HK-2 (cell line): ENCODE measurements around the gene CEBPZOS.
A peak's percentile ranks its signal among the peaks of the same experiment; 100 is the strongest.

Source experiments
- DNase-seq: peaks from one replicate; pipeline ENCODE4 v3.0.0-alpha.2; 2018; ENCODE audit not compliant: unreplicated experiment

CEBPZOS gene

DNA sequence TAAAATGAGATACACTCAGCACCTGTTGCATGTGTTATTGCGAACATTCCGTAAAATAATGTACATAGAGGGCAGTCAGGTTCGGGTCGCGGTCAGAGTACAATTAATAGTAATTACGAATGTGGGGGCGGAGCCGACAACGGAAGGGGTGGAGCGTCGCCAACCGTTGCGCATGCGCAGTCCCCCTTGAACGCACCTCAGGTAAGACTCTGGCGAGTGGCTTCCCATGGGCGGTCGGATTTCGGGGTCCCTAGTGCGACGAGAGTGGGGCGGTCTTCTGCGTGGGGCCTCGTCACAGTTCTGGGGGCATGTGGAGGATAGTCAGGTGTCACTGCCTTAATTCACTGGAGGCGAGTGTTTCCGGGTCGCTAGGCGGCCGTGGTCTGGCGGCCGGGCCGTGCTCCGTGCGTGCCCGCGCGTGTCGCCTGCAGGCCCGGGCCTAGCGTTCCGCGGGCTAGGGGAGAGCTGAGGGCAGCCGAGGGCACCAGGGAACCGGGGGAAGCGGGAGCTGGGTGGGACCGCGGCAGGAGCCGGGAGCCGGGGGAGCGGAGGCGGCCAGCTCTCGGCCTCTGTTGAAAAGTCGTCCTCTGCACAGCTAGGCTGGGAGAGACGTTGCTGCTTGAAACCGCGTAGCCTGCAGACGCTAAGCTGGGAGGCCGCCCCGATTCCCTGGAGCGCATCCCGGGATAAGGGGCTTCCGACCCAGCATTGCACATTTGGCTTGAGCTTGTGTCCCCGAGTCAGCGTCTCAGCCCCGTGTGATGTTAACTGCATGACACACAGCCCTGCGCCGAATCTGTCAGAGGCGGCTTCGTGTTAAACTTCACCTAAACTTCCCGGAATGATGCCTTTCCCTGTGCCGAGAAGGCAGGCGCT lies at the start of gene CEBPZOS:
TSS of gene CEBPZOS (plus strand) at position 177 of the 876 bp plus-strand sequence. CDS start 3,209 bp downstream, outside the sequence.
- peak; percentile 86 for DNase-seq

DNA sequence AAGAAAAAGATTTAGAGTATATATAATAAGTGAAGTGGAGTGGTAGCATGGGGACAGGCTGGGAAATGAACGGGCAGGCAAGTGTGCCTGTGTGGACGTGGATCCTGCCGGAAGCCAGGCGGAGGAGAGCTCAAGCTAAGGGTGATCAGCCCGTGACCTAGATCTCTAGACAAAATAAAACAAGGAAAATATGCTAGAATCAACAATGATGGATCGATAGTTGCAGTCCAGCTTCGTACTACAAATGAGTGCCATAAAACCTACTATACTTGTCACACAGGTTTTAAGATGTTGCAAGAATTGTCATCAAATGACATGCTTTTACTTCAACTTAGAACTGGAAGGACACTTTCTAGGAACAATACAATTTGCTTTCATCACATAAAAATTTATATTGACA lies 48.0 kb upstream of the CEBPZOS start:
- DNase-seq = no peak

DNA sequence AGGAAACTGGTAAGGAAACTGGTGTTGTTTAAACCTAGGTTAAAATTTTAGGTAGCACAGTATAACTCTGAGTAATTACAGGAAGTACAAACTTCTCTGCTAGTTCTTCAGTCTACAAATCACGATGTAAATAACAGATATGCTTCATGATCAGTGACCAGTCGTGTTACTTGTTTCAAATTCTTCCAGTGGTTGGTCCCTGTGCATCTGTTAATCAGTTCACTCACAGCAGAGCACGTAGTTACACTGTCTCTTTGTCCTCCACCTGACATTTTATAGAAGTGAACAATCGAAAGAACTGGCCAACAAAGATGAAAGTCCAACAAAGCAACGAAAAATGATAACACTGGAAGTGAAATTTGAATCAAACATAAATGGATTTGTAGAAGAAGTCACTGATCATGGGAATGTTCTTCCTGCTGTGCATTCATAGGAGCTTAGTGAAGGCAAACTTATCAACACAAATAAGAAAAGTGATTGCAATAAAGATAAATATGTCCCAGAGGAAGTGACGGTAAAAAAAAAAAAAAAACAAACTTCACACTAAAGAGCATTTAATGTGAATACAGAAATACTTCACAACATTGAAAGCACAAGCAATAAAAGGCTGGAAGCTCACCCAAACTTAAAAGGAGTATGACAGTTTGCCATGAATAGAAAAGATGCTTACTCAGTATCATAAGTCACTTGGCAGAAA lies 46.5 kb upstream of the CEBPZOS start:
- DNase-seq = no peak

DNA sequence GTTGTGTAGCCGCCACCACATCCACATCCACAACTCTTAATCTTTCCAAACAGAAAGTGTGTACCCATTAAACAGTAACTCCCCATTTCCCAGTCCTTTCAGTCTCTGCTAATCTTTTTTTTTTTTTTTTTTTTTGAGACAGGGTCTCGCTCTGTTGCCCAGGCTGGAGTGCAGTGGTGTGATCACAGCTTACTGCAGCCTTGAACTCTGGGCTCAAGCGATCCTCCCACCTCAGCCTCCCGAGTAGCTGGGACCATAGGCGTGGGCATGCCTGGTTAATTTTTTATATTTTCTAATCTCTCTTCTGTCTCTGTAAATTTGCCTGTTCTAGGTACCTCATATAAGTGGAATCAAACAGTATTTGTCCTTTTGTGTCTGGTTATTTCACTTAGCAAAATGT lies 43.1 kb upstream of the CEBPZOS start:
- no peak for DNase-seq

DNA sequence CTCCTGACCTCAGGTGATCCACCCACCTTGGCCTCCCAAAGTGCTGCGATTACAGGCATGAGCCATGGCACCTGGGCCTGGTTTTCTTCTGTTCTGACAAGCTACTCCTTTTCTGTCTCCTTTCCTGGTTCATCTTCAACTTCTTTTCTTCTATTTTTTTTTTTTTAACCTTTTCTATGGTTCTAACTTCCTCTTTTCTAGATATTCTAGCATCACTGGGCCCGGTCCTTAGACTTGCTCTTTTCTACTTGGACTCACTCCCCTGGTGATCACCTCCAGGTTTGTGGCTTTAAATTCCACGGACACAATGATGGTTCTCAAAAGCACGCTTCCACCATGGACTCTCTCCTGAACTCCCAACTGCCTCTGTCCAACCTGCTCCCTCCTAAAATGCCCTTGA lies 41.5 kb upstream of the CEBPZOS start:
- no peak for DNase-seq

DNA sequence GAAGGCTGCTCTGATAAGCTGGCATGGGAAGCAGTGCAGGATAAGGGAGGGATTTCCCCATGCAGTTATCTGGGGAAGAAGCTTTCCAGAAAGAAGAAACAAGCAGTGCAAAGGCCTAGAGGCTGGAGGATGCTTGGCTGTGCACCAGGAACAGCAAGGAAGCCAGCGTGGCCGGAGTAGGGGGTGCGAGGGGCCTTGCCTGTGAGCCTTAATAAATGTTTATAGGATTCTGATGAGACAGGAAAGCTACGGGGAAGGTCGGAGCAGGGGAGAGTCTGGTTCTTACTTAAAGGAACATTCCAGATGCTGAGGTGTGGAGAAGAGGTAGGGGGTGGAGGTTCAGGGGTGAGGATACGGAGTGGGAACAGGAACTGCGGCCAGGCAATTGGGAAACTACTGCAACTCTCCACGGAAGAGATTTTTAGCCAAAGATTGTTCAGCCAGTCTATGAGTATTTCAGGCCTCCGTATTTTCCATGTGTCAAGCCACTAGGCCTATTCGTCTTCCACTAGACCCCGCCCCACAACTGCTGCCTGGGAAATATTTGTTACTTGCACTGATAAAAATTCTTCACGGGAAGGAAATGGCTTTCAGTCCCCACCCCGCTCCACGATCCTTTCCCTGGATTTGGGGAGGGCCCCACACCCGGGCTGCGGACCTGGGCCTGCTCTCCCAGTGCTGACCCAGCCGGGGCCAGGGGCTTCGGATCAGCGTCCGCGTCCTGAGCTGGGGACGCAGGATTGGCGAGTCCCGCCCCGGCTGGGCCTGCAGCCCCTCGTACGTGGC lies 40.0 kb upstream of the CEBPZOS start:
- peak; percentile 42 for DNase-seq

DNA sequence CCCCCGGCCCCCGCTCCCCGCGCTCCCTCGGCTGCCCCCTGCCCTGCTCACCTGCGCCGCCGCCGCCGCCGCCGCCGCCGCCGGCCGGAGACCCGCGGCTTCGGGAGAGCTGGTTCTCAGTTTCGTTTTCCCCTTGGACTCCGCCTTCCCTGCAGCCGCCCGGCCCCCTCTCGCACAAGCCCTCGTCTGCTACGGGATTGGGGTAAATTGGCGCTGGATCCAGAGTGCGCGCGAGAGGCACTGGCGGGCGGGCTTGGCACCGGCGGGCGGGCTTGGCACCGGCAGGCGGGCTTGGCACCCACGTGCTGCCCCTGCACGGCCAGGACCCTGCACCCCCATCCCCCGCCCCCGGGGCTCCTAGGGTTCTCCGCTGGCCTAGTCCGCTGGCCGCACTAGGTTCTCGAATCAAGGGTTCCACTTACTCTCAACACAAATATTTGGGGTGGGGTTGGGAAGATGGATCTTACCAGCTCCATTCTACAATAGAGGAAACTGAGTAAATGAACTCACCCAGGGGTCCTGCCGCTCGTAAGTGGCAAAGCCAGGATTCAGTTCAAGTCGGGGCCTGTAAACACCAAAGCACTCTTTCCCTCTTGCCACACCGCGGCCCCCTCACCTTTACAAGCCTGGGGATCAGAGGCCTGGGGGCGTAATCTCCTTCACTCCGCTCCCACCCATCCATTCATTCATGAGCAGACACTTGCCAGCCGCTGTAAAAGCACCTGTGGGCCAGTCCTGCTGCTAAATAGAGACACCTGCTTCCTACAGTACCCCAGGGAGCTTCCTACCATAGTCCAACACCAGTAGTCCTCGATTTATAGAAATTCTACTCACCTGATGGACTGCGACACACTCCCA lies 39.2 kb upstream of the CEBPZOS start, which contains the start of gene EIF2AK2:
TSS of gene EIF2AK2 (minus strand) at position 124 of the 858 bp plus-strand sequence. CDS start 9,174 bp downstream, outside the sequence.
- peak; percentile 87 for DNase-seq

DNA sequence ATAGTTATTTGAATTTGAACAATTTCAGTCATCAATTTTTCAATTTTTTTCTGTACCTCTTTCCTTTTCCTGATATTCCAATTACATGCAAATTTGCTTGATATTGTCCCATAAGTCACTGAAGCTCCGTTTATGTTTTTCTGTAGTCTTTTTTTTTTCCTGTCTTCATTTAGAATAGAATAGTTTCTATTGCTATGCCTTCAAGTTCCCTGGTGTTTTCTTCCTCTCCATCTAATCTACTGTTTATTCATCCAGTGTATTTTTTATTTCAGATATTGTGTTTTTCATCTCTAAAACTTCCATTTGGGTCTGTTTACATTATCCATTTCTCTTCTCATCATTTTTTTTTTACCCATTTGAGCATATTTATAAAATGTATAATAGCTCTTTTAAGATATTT lies 31.5 kb upstream of the CEBPZOS start:
- DNase-seq = no peak

DNA sequence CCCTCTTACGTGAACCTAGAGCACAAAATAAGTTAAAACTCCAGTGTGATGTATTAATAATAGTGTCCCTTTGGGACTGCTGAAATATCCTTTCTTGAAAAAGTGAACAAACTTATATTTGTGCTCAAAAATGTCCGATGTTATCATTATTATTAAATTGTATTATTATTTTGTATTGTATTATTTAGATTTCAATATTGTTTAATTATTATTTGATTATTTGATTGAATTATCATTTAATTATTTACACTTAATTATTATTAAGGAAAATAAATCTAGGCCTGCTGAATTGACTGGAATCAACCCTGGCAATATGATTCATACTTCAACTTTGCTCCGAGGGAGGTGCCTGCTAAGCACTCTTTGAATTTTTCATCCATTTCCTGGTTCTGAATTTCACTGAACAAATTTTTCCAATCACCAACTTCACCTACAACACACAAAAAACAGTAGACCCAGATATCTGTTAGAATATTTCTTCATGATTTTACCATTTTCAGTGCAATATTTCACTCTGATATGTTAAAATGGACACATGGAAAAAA lies 28.6 kb upstream of the CEBPZOS start:
- DNase-seq = no peak

DNA sequence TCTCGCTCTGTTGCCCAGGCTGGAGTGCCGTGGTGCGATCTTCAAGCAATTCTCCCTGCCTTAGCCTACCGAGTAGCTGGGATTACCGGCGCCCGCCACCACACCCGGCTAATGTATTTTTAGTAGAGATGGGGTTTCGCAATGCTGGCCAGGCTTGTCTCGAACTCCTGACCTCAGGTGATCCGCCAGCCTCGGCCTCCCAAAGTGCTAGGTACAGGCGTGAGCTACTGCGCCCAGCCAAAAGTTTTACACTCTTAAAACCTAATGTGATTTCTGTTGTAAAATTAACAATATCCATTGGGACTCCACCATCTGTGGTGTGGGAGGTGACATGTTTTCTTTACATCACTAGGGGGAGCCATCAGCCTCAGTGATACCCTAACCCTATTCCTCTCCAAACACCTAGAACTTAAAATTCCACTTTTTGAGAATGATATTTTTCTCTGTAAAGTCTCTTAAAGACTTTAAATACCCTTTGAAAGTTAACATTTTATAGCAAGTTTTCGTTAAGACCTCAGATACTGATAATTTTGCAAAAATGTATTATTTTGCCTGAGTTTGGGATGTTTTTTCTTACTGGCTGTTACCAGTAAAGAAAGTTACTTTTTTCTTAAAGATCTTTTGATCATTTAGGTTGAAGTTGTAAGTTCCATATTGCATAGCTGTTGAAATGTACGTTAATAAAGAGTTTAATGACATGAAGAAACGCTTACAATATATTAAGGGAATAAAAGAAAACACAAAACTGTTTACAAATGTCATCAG lies 27.9 kb upstream of the CEBPZOS start:
- DNase-seq = no peak

DNA sequence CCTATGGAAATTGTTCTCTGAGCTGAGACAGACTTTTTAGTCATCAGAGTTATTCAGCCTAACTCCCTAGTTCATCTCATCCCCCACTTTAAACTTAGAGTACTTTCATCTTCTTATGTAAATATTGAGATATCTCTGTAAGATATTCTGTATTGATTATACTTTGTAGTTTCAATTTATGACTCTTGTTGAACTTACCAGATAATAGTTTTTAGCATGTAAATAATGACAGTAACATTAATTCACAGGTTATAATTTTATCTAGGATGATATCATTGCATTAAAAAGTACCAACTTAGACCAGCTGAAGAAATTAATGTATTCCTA lies 24.7 kb upstream of the CEBPZOS start:
- no peak for DNase-seq

DNA sequence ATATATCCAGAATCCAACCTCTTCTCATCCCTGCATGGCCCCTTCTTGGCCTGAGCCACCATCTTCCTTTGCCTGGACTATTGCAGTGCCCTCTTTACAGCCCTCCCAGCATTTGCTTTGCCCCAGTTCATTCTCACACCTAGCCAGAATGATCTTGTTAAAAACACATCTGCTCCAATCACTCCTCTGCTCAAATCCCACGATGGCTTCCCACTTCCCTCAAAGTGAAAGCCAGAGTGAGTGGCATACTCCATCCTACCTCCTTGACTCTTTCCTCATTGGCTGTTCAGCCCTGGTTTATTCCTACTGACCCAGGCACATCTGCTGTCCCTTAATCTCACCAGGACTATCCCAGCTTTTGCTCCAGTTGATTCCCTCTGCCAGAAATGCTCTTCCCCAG lies 22.6 kb upstream of the CEBPZOS start:
- DNase-seq = no peak

DNA sequence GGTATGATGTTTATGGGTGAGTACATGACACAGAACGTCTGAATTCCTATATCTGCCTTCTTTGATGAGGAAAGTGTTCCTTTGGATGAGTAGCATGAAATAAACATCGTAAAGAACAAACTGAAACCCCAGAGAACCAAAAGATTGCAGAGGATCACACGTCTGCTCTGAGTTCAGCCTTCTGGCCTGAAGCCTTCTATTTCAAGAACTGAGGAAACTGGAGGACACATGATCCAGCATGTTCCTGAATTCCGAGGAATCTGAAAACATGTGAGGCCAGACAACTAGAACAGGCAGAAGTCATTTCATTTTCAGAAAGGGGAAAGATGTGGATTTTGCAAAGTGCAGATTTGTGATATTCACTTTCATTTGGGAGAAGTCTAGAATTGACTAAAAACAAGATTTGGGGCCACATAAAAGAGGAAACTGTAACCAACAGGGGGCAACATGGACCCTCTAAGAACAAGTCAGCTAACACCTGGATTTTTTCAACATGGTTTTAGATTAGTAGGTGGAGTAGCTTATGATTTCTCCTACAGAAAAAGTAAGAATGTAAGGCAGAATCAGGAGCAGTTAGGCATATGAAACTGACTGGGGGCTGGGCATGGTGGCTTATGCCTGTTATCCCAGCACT lies 16.2 kb upstream of the CEBPZOS start:
- DNase-seq = no peak

DNA sequence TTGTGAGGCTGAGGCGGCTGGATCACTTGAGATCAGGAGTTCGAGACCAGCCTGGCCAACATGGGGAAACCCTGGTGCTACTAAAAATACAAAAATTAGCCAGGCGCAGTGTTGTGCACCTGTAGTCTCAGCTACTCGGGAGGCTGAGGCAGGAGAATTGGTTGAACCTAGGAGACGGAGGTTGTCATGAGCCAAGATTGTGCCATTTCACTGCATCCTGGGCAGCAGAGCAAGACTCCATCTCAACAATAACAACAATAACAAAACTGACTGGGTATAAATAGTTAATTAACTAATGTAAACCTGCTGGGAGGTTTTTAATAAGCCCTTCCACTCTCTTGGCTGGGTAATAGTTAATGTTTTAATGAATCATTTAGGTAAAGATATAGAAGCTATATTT lies 15.7 kb upstream of the CEBPZOS start:
- no peak for DNase-seq

DNA sequence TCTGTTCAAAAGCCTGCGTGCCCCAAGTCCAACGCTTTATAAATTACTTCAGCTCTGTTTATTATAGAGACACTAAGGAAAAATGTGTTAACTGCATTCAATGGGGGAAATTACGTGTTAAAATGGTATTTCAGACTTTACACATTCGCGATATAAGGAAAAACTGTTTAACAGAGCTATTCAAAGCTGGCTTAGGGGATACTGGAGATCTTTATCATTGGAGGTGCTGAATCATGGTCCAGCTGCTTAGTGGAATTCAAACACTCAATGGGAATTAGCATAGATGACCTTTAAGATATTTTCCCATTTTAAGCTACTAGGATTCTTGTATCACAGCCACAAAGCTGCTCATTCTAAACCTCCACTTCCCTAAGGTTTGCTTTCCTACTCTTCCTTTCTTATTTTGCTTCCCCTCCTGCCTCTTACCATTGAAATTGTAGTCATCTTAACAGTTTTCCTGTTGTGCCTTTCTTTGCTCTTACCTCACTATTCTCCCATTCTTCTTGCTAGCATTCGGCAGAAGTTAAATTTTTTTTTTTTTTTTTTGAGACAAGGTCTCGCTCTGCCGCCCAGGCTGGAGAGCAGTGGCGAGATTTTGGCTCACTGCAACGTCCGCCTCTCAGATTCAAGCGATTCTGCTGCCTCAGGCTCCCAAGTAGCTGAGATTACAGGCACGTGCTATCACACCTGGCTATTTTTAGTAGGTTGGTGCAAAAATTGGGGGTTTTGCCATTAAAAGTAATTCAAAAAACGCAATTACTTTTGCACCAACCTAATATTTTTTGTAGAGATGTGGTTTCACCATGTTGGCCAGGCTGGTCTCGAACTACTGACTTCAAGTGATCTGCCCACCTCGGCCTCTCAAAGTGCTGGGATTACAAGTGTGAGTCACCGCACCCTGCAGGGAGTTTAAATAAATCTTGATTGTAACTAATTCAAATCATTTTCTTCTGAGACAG lies 14.3 kb upstream of the CEBPZOS start:
- no peak for DNase-seq

DNA sequence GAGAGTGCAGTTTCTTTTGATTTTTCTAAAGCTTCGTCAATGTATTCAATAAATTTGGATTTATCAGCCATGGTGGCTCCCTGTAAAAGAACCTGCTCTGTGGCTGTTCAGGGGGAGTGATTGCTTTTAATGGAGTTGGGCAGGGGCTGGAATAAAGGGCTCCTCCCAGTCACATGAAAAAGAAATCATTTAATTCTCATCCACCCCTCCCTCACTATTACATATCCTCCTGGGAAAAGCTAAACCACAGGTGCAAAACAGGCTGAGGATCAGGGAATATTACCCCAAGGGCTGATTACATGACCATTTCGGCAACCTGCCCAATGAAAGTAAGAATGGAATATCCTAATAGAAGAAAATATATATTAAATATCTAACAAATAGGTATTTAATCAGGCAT lies 7.7 kb upstream of the CEBPZOS start, which contains the start of gene SULT6B1:
TSS of gene SULT6B1 (minus strand) at position 101 of the 400 bp plus-strand sequence. CDS start at position 71, 30 bp downstream.
- no peak for DNase-seq

DNA sequence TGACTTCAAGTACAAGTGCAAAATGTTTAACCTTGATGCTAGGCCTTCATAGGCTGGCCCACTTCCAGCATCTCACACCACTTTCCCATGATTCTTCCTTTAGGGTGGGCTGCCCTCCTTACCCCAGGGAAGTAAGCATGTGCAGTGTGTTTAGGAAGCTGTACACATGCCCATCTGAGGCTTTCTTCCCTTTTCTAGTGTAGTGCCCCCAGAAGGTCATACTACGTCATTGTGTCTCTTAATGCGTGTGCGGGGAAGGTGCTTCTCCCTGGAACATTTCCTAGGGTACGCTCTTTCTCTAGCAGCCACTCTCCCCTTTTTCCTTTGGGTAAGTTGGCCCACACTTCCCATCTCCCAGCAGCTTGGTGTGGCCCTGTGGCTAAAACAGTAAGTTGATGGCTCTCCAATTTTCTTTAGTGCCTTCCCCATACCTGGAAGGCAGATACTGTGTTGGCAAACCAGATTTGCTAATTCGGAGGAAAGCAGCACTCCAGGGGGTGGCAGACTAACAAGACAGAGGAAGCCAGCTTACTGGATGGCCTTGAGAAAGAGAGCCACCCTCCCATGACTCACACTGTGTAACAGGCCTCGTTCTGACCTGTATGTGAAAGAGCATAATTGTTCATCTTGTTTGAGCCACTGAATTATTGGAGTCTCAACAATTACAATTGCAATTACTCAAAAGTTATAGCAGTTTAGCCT lies 6.7 kb upstream of the CEBPZOS start:
- peak; percentile 51 for DNase-seq

DNA sequence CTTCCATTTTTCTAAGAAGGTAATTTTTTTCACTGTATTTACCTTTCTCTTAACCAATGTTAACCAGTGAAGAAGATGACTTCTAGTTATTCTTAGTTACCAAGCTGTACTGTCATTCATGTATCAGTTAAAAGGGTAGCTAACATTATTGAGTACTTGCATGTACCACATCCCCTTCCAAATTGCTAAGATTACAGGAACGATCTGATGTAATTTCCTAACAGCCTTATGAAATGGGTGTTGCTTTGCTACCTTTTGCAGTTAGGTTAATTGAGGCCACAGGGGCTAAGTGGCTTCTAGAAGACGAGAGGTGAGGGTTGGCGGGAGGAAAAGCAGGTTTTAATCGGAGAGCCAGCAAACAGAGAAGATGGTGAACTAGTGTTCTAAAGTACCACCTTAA lies 6.0 kb upstream of the CEBPZOS start:
- no peak for DNase-seq
